K562 (cell line): Measurements from ENCODE around the gene YPEL5. TPM values are rescaled to one million over a fixed set of nuclear protein-coding genes. Genes with fewer than 3 reads are reported as not detected.

Experiments used
- ATF1 ChIP-seq, 2 experiments: fragments of 450-650 bp in 1 of 2; IDR thresholded peaks; 2 replicates each; pipeline ENCODE4 v1.6.1; 2016; ENCODE audit warnings: missing compliant biosample characterization in 1 of 2, missing genetic modification characterization in 1 of 2
- CCNT2 ChIP-seq: IDR thresholded peaks from 2 replicates; pipeline ENCODE4 v1.6.1; 2011; ENCODE audit warnings: borderline replicate concordance, low read depth, mild to moderate bottlenecking, moderate library complexity, mixed read lengths, low read length; ENCODE audit not compliant: insufficient read length; ENCODE audit errors: extremely low read depth
- ELF4 ChIP-seq: fragments of 450-650 bp; formaldehyde crosslinking; IDR thresholded peaks from 2 replicates; pipeline ENCODE4 v1.4.0; 2022; ENCODE audit warnings: missing genetic modification characterization
- GABPB1 ChIP-seq: sonication (generic); formaldehyde crosslinking; IDR thresholded peaks from 2 replicates; pipeline ENCODE4 v1.8.0; 2022; ENCODE audit warnings: mild to moderate bottlenecking, missing genetic modification reagents
- GTF2B ChIP-seq: IDR thresholded peaks from 2 replicates; pipeline ENCODE4 v1.6.1; 2011; ENCODE audit not compliant: insufficient read length; ENCODE audit errors: extremely low read depth
- HSF4 ChIP-seq: fragments of 250-450 bp; sonication (Bioruptor Pico); IDR thresholded peaks from 2 replicates; pipeline ENCODE4 v2.1.2; 2022; ENCODE audit warnings: mild to moderate bottlenecking, moderate library complexity, borderline replicate concordance
- ILF3 ChIP-seq: fragments of 450-650 bp; IDR thresholded peaks from 2 replicates; pipeline ENCODE4 v1.6.1; 2018; ENCODE audit warnings: antibody characterized with exemption, mild to moderate bottlenecking, moderate library complexity, borderline replicate concordance
- MTA3 ChIP-seq: fragments of 450-650 bp; formaldehyde crosslinking; IDR thresholded peaks from 2 replicates; pipeline ENCODE4 v1.6.1; 2017; ENCODE audit warnings: mild to moderate bottlenecking, borderline replicate concordance
- PCBP1 ChIP-seq: fragments of 200-400 bp; formaldehyde crosslinking; IDR thresholded peaks from 2 replicates; pipeline ENCODE4 v1.6.1; 2018; ENCODE audit warnings: mild to moderate bottlenecking, low read depth, low read length; ENCODE audit not compliant: poor library complexity, severe bottlenecking
- PHF8 ChIP-seq: fragments of 200-600 bp; sonication (generic); IDR thresholded peaks from 2 replicates; pipeline ENCODE4 v1.6.1; 2012; ENCODE audit warnings: mixed run types, mild to moderate bottlenecking, inconsistent platforms, low read length, moderate library complexity, borderline replicate concordance
- POLR2A ChIP-seq: fragments of 450-650 bp; conservative IDR thresholded peaks from 2 replicates; pipeline ENCODE4 v1.6.1; 2016
- SAP30 ChIP-seq: fragments of 200-600 bp; sonication (generic); IDR thresholded peaks from 2 replicates; pipeline ENCODE4 v1.6.1; 2012; ENCODE audit warnings: borderline replicate concordance, low read depth, mild to moderate bottlenecking, moderate library complexity, low read length, control low read depth, inconsistent platforms; ENCODE audit not compliant: insufficient read depth, poor library complexity, severe bottlenecking
- SIN3B ChIP-seq: fragments of 450-650 bp; IDR thresholded peaks from 2 replicates; pipeline ENCODE4 v1.6.1; 2017; ENCODE audit warnings: low read depth, mild to moderate bottlenecking, moderate library complexity
- SIRT6 ChIP-seq: IDR thresholded peaks from one replicate; pipeline ENCODE4 v1.6.1; 2012; ENCODE audit warnings: low read depth, mild to moderate bottlenecking, control low read depth, inconsistent platforms, low read length, moderate library complexity
- SLC30A9 ChIP-seq: fragments of 250-450 bp; sonication (Bioruptor Pico); IDR thresholded peaks from 2 replicates; pipeline ENCODE4 v1.8.0; 2022; ENCODE audit warnings: mild to moderate bottlenecking, moderate library complexity
- TEAD4 ChIP-seq, 2 experiments: sonication (generic) in 1 of 2; formaldehyde crosslinking in 1 of 2; IDR thresholded peaks; 2 replicates each; pipeline versions ENCODE4 v1.6.1 to v1.8.0; 2012 to 2022; ENCODE audit warnings: borderline replicate concordance in 1 of 2, inconsistent platforms in 1 of 2, low read length in 1 of 2, mild to moderate bottlenecking in 1 of 2, missing genetic modification reagents in 1 of 2
- ZFPM2 ChIP-seq: fragments of 250-450 bp; sonication (Bioruptor Pico); IDR thresholded peaks from 2 replicates; pipeline ENCODE4 v1.5.1; 2022; ENCODE audit warnings: mild to moderate bottlenecking
- ZNF121 ChIP-seq: sonication (generic); formaldehyde crosslinking; conservative IDR thresholded peaks from 2 replicates; pipeline ENCODE4 v1.8.0; 2022; ENCODE audit warnings: missing genetic modification reagents
- ZNF436 ChIP-seq: fragments of 250-450, 450-650 bp; sonication (Bioruptor Pico); formaldehyde crosslinking; IDR thresholded peaks from 2 replicates; pipeline ENCODE4 v1.7.0; 2020; ENCODE audit warnings: mild to moderate bottlenecking
- ZNF444 ChIP-seq: fragments of 250-450 bp; sonication (Bioruptor Pico); IDR thresholded peaks from 2 replicates; pipeline ENCODE4 v1.4.0; 2020; ENCODE audit warnings: mild to moderate bottlenecking, moderate library complexity
- ZNF785 ChIP-seq: fragments of 250-450 bp; sonication (Bioruptor Pico); IDR thresholded peaks from 2 replicates; pipeline ENCODE4 v1.4.0; 2020; ENCODE audit warnings: mild to moderate bottlenecking
- polyA plus RNA-seq, 8 experiments: library from polyadenylated mRNA; depleted of rRNA in 4 of 8; stranded (reverse) in 5 of 8; unstranded in 3 of 8; fragments of >200 nt; fragmentation: Nextera tagmentation in 2 of 8; fragmentation: Illumina TruSeq in 1 of 8; extraction: Ambion mirVana in 2 of 8; extraction: Trizol in 1 of 8; gene quantifications; 2 replicates each; pipeline versions ENCODE4 v1.2.1 to v1.2.3, GENCODE V29; 2011 to 2014; ENCODE audit warnings: inconsistent platforms in 1 of 8, missing spikeins in 1 of 8
- total RNA-seq, 7 experiments: library from RNA; depleted of rRNA in 6 of 7; stranded (reverse); fragments of >200 nt in 6 of 7; fragmentation: Illumina TruSeq in 2 of 7; extraction: Trizol in 2 of 7; gene quantifications; 2 replicates each; pipeline versions ENCODE4 v1.2.1 to v1.2.3, GENCODE V29; 2011 to 2021; ENCODE audit warnings: low replicate concordance in 1 of 7
- TF ChIP-seq, protein P1 (sequence below), 2 experiments: IDR thresholded peaks; 2 replicates each; pipeline ENCODE4 v1.6.1; 2012; ENCODE audit warnings: improper control_type of control experiment in 2 of 2, low read depth in 2 of 2, low read length in 2 of 2, borderline replicate concordance in 1 of 2

The YPEL5 gene
- total and polyA plus RNA-seq, 9 of the 15 experiments (the other 6 are each of a cell fraction or from before 2014, with no cell fraction given), result 5.4 to 34.4 (median 12.3) TPM

DNA sequence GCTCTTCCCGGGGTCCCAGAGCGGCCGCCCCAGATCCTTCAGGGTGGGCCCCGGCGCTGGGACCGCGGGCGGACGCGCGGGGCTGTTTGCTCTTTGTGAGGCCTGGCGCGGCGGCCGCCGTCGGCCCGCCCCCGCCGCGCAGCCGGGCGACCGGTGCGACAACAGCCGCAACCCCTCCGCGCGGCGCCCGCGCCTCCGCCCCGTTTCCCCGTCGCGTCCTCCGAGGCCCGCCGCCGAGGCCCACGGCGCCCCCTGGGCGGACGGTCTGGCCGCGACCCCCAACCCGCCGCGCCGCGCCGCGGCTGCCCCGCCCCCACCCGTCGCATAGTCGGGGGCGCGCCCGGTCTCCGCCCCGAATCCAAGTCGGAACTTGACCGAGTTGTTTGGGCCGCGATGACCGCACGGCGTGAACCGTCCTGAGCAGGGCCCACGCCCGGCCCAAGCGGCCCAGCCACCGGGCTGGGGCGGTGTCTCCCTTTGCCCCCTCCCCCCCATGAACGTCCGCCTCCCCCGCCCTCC is 448 bp downstream of the YPEL5 start (continued):
- TF ChIP-seq HSF4 (CRISPR knock-in tag) (no peak), PHF8 (peak; percentile 51; the same call in 1 of the 2 replicates), SAP30 (peak; percentile 35), SIRT6 (no peak), MTA3 (0 out of 2 replicates have a peak, but pooled peaks have one; percentile 1), PCBP1 (no peak), GABPB1 (CRISPR knock-in tag) (0 out of 2 replicates have a peak, but pooled peaks have one; percentile 17), ZNF444 (CRISPR knock-in tag) (no peak), ZNF436 (no peak), ELF4 (CRISPR knock-in tag) (no peak), ILF3 (peak; percentile 40; the same call in 1 of the 2 replicates), SIN3B (no peak), CCNT2 (peak; percentile 20), POLR2A (0 out of 2 replicates have a peak, but pooled peaks have one; percentile 4), ZNF785 (CRISPR knock-in tag) (no peak), GTF2B (no peak), SLC30A9 (CRISPR knock-in tag) (no peak), TEAD4 (IDR thresholded peaks at IDR 0.05; ENCODE audit: low read length) (no peak), TEAD4 (CRISPR knock-in tag; IDR thresholded peaks at IDR 0.05; ENCODE audit: borderline replicate concordance) (no peak), ZNF121 (no peak), ZFPM2 (no peak), ATF1 (CRISPR knock-in tag; IDR thresholded peaks at IDR 0.05) (no peak), ATF1 (tag; IDR thresholded peaks at IDR 0.05) (no peak)
- TF ChIP-seq, protein P1, sequence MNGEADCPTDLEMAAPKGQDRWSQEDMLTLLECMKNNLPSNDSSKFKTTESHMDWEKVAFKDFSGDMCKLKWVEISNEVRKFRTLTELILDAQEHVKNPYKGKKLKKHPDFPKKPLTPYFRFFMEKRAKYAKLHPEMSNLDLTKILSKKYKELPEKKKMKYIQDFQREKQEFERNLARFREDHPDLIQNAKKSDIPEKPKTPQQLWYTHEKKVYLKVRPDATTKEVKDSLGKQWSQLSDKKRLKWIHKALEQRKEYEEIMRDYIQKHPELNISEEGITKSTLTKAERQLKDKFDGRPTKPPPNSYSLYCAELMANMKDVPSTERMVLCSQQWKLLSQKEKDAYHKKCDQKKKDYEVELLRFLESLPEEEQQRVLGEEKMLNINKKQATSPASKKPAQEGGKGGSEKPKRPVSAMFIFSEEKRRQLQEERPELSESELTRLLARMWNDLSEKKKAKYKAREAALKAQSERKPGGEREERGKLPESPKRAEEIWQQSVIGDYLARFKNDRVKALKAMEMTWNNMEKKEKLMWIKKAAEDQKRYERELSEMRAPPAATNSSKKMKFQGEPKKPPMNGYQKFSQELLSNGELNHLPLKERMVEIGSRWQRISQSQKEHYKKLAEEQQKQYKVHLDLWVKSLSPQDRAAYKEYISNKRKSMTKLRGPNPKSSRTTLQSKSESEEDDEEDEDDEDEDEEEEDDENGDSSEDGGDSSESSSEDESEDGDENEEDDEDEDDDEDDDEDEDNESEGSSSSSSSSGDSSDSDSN (IDR thresholded peaks at IDR 0.05; ENCODE audit: borderline replicate concordance in 1 of 2, low read depth in 2 of 2, low read length in 2 of 2), result 0 out of 4 replicates have a peak, but pooled peaks of 1 of the 2 experiments have one; percentile 11
